SKM-1 (cell line): Measurements from ENCODE around the gene ATP2C2.
"Not testable (repeated sequence)": the region's sequence is repeated elsewhere in the genome, so short reads cannot be mapped to it uniquely, and the experiment has no call there.

ENCODE experiments used
- DNase-seq: peaks from one replicate; lab custom pipeline; 2025; ENCODE audit not compliant: unreplicated experiment; lab: John Stamatoyannopoulos, UW

ATP2C2 gene, protein sequence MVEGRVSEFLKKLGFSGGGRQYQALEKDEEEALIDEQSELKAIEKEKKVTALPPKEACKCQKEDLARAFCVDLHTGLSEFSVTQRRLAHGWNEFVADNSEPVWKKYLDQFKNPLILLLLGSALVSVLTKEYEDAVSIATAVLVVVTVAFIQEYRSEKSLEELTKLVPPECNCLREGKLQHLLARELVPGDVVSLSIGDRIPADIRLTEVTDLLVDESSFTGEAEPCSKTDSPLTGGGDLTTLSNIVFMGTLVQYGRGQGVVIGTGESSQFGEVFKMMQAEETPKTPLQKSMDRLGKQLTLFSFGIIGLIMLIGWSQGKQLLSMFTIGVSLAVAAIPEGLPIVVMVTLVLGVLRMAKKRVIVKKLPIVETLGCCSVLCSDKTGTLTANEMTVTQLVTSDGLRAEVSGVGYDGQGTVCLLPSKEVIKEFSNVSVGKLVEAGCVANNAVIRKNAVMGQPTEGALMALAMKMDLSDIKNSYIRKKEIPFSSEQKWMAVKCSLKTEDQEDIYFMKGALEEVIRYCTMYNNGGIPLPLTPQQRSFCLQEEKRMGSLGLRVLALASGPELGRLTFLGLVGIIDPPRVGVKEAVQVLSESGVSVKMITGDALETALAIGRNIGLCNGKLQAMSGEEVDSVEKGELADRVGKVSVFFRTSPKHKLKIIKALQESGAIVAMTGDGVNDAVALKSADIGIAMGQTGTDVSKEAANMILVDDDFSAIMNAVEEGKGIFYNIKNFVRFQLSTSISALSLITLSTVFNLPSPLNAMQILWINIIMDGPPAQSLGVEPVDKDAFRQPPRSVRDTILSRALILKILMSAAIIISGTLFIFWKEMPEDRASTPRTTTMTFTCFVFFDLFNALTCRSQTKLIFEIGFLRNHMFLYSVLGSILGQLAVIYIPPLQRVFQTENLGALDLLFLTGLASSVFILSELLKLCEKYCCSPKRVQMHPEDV

GRCh38 chr16:84368308-84368996 is at the start of gene ATP2C2:
Gene ATP2C2 (plus strand): TSS chr16:84368538. CDS start chr16:84368616, 78 bp downstream.
- DNase-seq = no peak

GRCh38 chr16:84319146-84319760 is 49.1 kb upstream of the ATP2C2 start:
- DNase-seq = no peak

- DNase-seq = no peak
These were observed 47.8 kb upstream of the ATP2C2 start for GRCh38 chr16:84320511-84320910.

DNA sequence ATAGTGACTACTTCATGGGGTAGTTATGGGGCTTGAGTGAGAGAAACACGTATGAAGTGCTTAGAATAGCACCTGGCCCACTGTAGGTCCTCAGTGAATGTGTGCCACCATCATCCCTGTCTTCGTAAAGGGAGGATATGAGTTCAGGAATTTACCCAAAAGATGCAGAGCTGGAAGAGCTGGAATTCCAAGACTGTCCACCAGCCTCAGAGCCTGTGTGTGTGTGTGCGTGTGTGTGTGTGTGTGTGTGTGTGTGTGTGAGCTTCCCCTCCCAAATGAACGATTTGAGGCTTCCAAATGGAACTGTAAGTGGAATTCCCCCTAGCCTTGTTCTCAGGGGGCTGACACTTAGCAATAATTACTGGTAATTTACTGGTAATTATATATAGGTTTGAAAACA is 46.4 kb upstream of the ATP2C2 start:
- DNase-seq = no peak

- no peak for DNase-seq
These were observed 45.6 kb upstream of the ATP2C2 start for GRCh38 chr16:84322749-84323148.

- peak; percentile 43 for DNase-seq
These were observed 44.7 kb upstream of the ATP2C2 start for GRCh38 chr16:84323606-84324005.

GRCh38 chr16:84324434-84325262 is 43.7 kb upstream of the ATP2C2 start:
- no peak for DNase-seq

- DNase-seq = no peak
These were observed 41.8 kb upstream of the ATP2C2 start for GRCh38 chr16:84326545-84326944.

GRCh38 chr16:84327926-84328505 is 40.3 kb upstream of the ATP2C2 start:
- DNase-seq = no peak

GRCh38 chr16:84329016-84329415 is 39.3 kb upstream of the ATP2C2 start:
- no peak for DNase-seq

- no peak for DNase-seq
These were observed 38.3 kb upstream of the ATP2C2 start for GRCh38 chr16:84329843-84330684.

DNA sequence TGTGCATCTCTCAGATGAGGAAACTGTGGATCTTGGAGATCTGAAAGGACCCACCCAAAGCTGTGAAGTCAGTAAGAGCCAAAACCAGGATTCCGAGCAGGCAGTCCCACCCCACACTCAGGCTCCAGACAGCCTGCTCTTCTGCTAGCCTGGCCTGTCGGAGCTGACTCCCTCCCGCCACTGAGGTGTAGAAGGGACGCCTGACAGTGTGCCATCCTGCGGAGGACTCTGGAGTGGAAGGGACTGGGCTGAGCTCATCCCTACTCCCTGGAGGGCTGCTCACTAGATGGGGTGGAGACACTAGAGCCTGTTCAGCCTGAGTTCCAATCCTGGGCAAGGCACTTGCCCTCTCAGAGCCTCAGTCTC is 37.7 kb upstream of the ATP2C2 start:
- no peak for DNase-seq

GRCh38 chr16:84331998-84332780 is 36.1 kb upstream of the ATP2C2 start:
- DNase-seq = no peak

DNA sequence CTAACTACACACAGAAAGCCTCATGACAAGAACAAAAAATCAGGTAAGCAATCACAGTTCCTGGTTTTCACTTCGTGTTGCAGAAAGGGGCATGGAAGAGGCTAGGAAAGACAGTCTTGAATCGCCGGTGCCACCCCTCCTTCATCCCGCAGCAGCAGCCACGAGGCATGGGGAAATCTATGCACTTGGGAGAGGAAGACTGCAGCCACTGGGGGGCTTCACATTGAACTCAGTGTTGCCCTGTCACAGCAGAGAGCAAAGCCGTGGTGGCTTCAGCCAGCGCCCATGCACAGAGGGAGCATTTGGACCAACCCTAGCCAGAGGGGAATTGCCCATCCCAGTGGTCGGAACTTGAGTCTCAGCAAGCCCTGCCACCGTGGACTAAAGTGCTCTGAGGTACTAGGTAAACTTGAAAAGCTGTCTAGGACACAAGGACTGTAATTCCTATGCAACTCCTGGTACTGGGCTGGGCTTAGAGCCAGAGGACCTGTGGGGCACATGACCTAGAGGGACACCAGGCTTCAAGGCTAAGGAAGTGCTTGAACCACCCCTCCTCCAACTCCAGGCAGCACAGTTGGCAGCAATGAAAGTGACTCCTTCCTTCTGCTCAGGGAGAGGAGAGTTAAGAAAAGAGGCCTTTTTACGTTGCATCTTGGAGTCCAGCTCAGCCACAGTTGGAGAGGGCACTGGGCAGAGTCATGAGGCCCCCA is 35.2 kb upstream of the ATP2C2 start:
- peak; percentile 20 for DNase-seq

GRCh38 chr16:84334058-84334457 is 34.3 kb upstream of the ATP2C2 start:
- DNase-seq = no peak

DNA sequence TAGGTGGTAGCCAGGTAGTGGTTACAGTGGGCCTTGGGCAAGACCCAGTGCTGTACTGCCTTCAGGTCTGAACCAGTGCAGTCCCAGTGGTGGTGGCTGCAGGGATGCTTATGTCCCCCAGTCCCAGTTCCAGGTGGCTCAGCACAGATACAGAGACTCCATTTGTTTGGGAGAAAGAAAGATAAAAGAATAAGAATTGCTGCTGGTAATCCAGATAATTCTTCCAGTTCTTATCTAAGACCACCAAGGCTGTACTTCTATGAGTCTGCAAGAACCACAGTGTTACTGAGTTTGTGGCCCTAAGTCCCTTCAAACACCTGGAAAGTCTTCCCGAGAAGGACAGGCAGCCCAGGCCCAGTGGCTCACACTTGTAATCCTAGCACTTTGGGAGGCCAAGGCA is 33.9 kb upstream of the ATP2C2 start:
- DNase-seq = no peak

DNA sequence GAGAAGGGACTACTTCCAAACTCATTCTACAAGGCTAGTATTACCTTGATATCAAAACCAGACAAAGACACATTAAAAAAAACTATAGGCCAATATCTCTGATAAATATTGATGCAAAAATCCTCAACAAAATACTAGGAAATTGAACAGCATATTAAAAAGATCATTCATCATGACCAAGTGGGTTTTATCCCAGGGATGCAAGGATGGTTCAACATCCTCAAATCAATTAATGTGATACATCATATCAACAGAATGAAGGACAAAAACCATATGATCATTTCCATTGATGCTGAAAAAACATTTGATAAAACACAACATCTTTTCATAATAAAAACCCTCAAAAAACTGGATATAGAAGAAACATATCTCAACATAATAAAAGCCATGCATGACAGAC is 31.1 kb upstream of the ATP2C2 start:
- not testable (repeated sequence) for DNase-seq
